ENCODE results near the gene COG5. TPM values are rescaled to one million over a fixed set of nuclear protein-coding genes. Genes with fewer than 3 reads are reported as not detected.
A peak's percentile ranks its signal among the peaks of the same experiment; 100 is the strongest.

Gene COG5
- polyA plus RNA-seq, 3 donors = 12.7 to 29.0 (median 28.1) TPM

DNA sequence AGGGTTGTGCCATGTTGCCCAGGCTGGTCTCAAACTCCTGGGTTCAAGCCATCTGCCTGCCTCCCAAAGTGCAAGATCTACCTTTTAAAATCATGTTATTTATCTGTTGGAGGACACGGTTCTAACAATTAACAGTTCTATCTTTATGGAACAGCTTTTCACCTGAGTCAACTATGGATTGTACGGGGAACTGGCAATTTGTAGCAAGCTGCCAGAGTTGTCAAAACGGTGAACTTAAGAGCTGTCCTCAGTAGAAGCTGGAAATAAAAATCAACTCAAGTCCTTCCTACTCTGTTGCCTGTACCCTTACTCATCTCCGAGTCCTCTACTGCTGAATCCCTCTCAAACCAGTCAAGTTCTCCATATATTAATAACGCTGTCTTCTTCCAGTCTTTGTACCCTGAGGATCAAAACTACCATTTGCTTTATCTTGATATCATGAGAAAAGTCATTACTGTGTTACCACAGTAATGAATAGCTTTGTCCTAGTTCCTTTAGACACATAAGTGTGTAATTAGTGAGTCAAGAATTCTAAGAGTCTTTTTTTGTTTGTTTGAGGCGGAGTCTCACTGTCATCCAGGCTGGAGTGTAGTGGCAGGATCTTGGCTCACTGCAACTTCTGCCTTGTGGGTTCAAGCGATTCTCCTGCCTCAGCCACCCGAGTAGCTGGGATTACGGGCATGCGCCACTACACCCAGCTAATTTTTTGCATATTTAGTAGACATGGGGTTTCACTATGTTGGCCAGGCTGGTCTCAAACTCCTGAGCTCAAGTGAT, 366.7 kb downstream of the COG5 start:
- H3K27me3 ChIP-seq (ENCODE audit: control insufficient read depth in 2 of 2, insufficient read depth in 2 of 2, low read length in 2 of 2) = no peaks in the 10 kb centered on the region
- H3K9me3 ChIP-seq (replicated peaks in 1 of 2; ENCODE audit: control insufficient read depth in 1 of 2, insufficient read depth in 1 of 2, low read length in 2 of 2) = no peaks in the 10 kb centered on the region
- H3K27ac ChIP-seq (ENCODE audit: low read depth in 1 of 2, low read length in 2 of 2) = no peak overlapping the region
- no peak overlapping the region for H3K9ac ChIP-seq (ENCODE audit: insufficient read depth, low read length, poor library complexity, severe bottlenecking)
- peak overlapping the region in 1 of 7 donors; percentile 15 for H3K27ac Mint-ChIP-seq
- H3K4me1 ChIP-seq (ENCODE audit: control insufficient read depth in 1 of 2, insufficient read depth in 2 of 2, low read length in 2 of 2) = no peaks in the 10 kb centered on the region
- 100% methylated on average over 2 of the region's 10 CpGs for WGBS (ENCODE audit: insufficient coverage)
- no peaks in the 10 kb centered on the region for H3K4me1 Mint-ChIP-seq
- H4K20me1 ChIP-seq (ENCODE audit: insufficient read depth, low read length) = peaks cover 56% of the 10 kb centered on the region
- intact Hi-C loops (cut with micrococcal nuclease) = no loop called here
- H3K9me3 Mint-ChIP-seq = no peaks in the 10 kb centered on the region
- peaks cover 79 to 91% of the 10 kb centered on the region in 2 donors for H3K36me3 Mint-ChIP-seq
- DNase-seq = no peak
- no peak overlapping the region for H3K4me3 ChIP-seq (replicated peaks in 1 of 3; ENCODE audit: low read depth in 2 of 3, low read length in 3 of 3)
- no peak overlapping the region for H2AFZ ChIP-seq (ENCODE audit: insufficient read depth, low read depth, low read length, poor library complexity, severe bottlenecking)
- H3K79me2 ChIP-seq (ENCODE audit: insufficient read depth, low read length) = no peaks in the 10 kb centered on the region
- no peak for TF ChIP-seq CTCF (IDR thresholded peaks at IDR 0.05)
- no peak overlapping the region for H3K4me2 ChIP-seq (replicated peaks; ENCODE audit: extremely low read depth, low read length, poor library complexity, severe bottlenecking)
- H3K4me3 Mint-ChIP-seq = no peak overlapping the region
- no peaks in the 10 kb centered on the region for H3K27me3 Mint-ChIP-seq (ENCODE audit: low read depth in 3 of 3)
- peaks cover 92 to 99% of the 10 kb centered on the region in 2 donors for H3K36me3 ChIP-seq (replicated peaks in 1 of 2; ENCODE audit: control insufficient read depth in 1 of 2, insufficient read depth in 2 of 2, low read length in 2 of 2)

- Histone ChIP-seq H3K4me1 (ENCODE audit: control insufficient read depth in 1 of 2, insufficient read depth in 2 of 2, low read length in 2 of 2) (no peaks in the 10 kb centered on the region), H4K20me1 (ENCODE audit: insufficient read depth, low read length) (peaks cover 71% of the 10 kb centered on the region), H3K9me3 (replicated peaks in 1 of 2; ENCODE audit: control insufficient read depth in 1 of 2, insufficient read depth in 1 of 2, low read length in 2 of 2) (no peaks in the 10 kb centered on the region), H3K9ac (ENCODE audit: insufficient read depth, low read length, poor library complexity, severe bottlenecking) (no peak overlapping the region), H3K4me3 (replicated peaks in 1 of 3; ENCODE audit: low read depth in 2 of 3, low read length in 3 of 3) (no peak overlapping the region), H3K36me3 (replicated peaks in 1 of 2; ENCODE audit: control insufficient read depth in 1 of 2, insufficient read depth in 2 of 2, low read length in 2 of 2) (peaks cover 92 to 99% of the 10 kb centered on the region in 2 donors), H3K27ac (ENCODE audit: low read depth in 1 of 2, low read length in 2 of 2) (no peak overlapping the region), H3K27me3 (ENCODE audit: control insufficient read depth in 2 of 2, insufficient read depth in 2 of 2, low read length in 2 of 2) (no peaks in the 10 kb centered on the region), H2AFZ (ENCODE audit: insufficient read depth, low read depth, low read length, poor library complexity, severe bottlenecking) (no peak overlapping the region), H3K79me2 (ENCODE audit: insufficient read depth, low read length) (no peaks in the 10 kb centered on the region), H3K4me2 (replicated peaks; ENCODE audit: extremely low read depth, low read length, poor library complexity, severe bottlenecking) (no peak overlapping the region)
- TF ChIP-seq CTCF (IDR thresholded peaks at IDR 0.05) = no peak
- WGBS (ENCODE audit: insufficient coverage) = no CpG with 5 or more reads among the region's 1 CpG
- intact Hi-C loops (cut with micrococcal nuclease) = no loop called here
- no peaks in the 10 kb centered on the region for H3K27me3 Mint-ChIP-seq (ENCODE audit: low read depth in 3 of 3)
- H3K36me3 Mint-ChIP-seq = peaks cover 69 to 89% of the 10 kb centered on the region in 2 donors
- H3K27ac Mint-ChIP-seq = peak overlapping the region in 2 of 7 donors; percentile 34 to 49
- no peaks in the 10 kb centered on the region for H3K4me1 Mint-ChIP-seq
- no peaks in the 10 kb centered on the region for H3K9me3 Mint-ChIP-seq
- DNase-seq = no peak
- H3K4me3 Mint-ChIP-seq = no peak overlapping the region
These were observed 369.7 kb downstream of the COG5 start for GRCh38 chr7:107194052-107194451.
